Measurements from ENCODE around the gene THAP10.
A peak's percentile ranks its signal among the peaks of the same experiment; 100 is the strongest.
"Not testable (repeated sequence)": the region's sequence is repeated elsewhere in the genome, so short reads cannot be mapped to it uniquely, and the experiment has no call there.

The THAP10 gene

DNA sequence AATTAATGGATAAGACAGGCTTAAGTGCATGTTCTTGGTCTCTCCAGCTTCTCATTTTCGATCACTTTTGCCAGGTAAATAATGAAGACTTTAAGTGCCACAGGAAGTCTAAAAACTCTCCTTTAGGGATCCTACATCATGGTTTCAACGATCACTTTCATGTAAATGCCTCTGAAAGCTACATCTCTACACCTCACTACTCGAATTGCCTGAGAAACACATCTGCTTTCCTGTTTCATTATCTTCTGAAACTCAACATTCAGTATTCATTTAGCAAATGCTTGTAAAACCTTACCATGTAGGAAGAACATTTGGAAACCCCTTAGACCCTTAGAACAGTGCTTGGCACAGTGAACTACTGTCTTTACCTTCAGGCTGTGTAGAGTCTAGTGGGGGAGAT, 16.2 kb downstream of the THAP10 start:
- DNase-seq = no peak

DNA sequence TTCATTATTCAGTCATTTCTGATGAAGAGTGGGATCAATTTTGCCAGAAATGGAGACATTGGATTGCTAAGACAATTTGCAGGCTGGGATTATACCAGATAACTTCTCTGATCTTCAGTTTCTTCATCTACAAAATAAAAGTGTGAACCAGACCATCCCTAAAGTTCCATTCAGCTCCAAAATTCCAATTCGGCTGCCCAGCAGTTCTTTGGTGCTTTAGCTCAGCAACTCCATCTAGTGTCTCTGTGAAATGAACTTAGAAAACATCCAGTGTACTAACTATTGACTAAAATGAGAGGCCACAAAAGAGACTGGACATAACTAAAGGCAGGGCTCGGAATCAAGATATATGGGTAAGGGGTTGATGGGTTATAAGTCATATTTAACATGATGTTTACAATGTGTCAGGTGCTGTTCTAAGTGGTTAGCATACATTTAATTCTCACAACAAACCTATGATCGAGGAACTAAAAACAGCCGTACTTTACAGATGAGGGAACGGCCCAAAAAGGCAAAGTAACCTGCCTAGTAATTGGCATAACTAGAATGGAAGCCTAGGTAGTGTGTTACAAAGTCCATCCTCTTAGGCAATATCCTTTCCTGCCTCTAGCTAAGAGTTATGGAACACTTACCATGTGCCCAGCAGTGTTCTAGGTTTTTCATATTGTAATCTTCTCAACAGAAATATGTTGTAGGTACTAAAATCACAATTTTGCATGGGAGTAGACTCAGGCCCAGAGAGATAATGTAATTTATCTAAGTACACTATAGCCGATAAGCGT, 17.0 kb downstream of the THAP10 start:
- no peak for DNase-seq

DNA sequence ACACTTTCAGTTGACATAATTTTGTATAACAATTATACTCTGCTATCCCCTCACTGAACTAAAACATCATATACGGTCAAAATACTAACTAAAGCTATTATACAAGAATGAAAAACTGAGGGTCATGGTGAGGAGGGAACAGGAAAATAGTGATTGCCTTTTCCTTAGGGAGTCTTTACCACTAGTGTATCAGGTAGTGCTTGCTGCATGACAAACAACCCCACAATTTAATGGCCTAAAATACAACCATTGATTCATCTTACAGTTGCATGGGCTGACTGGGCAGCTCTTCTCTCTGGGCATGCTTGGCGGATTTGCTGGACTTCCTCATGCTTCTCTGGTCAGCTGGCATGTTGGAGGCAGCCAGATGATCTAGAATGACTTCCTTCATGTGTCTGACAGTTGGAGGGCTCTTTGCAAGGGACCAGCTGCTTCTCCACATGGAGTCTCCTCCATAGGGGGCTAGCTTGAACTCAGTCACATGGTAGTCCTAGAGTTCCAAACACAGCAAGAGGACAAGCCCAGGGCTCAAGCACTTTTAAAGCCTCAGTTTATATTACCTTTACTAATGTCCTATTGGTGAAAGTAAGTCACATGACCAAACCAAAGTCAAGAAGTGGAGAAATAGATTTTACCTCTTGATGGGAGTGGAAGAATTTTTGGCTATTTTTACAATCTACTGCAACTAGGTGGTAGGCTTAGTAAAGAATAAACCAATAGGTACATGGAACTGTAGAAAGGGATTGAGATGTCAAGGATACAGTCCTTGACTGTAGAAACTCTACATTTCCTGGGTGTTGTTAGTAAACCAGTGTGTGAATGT, 18.8 kb downstream of the THAP10 start:
- DNase-seq = no peak

DNA sequence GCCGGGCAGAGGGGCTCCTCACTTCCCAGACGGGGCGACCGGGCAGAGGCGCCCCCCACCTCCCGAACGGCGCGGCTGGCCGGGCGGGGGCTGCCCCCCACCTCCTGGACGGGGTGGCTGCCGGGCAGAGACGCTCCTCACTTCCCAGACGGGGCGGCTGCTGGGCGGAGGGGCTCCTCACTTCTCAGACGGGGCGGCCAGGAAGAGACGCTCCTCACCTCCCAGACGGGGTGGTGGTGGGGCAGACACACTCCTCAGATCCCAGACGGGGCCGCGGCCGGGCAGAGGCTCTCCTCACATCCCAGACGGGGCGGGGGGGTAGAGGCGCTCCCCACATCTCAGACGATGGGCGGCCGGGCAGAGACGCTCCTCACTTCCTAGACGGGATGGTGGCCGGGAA, 20.7 kb downstream of the THAP10 start:
- DNase-seq = not testable (repeated sequence)

DNA sequence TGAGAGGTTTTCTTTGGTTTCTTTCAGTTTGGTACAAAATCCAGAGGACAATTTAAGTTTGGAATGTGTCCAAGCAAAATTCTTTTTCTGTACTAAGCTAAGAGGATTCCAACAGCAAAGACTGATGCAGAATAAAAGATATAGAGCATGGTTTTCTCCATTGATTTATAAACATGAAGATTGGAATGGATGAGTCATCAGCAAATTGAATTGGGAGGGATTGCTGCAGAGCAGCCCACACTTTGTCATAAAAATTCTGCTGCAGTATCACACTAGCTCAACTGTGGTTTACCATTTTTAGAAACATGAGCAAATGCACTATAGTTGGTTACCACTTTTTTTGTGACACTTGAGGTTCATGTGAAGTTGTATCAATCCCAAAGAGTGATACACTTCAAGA, 22.2 kb downstream of the THAP10 start:
- no peak for DNase-seq

DNA sequence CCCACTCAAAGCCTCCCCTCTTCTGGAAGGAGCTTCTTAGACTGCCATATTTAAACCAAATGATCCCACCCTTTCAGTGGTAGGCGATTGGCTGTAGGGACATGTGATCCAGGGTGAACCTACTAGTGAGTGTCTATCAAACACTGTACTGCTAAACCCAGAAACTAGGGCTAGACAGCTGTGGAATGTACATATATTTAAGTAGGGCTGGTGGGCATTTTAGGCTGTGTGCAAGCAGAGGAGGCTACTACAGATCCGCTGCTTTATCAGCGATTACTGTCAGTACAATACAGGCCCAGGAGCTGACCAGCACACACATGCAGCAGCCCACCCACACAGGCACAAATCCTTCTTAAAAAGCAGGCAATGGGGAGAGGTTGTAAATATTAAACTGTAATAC, 22.9 kb downstream of the THAP10 start:
- DNase-seq = no peak

DNA sequence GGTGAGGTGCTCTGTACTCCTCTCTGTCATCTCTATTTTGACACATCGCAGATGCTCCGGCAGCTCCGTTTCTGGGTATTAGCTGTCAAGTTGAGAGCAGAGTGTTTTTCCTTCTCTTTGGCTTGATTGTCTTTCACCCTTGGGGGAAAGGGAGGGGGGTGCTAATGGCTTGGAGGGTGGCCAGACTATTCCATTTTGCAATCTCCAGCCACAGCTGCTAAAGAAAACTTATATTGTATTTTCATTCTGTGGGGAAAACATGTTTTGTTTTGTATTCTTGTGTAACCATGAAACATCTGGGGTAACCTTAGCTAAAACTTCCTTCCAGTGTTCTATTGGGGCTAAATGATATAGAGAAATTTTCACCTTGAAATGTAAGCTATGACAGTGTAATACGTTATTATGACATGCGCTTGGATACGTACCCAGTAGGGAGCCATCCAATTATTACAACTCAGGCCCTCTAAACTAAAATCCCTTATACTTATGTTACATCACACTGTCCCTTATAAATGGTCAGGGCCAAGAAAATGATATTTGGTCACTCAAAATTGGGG, 24.2 kb downstream of the THAP10 start:
- DNase-seq = no peak

DNA sequence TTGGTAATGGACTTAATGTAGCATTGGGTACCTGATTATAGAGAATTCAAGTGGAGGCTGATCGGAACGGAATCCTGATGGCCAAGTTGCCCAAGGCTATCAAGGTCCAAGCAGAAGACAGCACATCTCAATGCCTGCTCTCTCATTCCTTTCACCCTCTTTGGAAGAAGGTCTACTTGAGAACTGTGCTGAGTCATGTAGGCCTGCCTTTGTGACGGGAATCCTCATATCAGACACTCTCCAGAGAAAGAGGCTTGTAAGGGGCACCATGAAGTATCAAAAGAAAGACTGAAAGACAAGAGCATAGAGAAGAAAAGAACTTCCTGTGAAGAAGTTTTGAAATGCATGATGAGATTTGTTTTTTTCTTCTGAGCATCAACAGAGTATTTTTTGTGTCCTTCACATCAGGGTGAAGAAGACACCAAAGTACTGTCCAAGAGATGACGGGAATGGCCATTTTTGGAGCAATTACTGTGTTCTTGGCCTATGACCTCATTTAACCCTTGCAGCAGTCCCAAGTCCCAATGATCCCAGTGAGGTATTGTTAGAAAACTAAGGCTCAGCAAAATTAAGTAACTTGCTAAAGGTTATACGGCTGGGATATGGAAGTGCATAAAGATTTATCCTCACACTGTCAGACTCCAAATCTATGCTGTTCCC, 25.1 kb downstream of the THAP10 start:
- no peak for DNase-seq

DNA sequence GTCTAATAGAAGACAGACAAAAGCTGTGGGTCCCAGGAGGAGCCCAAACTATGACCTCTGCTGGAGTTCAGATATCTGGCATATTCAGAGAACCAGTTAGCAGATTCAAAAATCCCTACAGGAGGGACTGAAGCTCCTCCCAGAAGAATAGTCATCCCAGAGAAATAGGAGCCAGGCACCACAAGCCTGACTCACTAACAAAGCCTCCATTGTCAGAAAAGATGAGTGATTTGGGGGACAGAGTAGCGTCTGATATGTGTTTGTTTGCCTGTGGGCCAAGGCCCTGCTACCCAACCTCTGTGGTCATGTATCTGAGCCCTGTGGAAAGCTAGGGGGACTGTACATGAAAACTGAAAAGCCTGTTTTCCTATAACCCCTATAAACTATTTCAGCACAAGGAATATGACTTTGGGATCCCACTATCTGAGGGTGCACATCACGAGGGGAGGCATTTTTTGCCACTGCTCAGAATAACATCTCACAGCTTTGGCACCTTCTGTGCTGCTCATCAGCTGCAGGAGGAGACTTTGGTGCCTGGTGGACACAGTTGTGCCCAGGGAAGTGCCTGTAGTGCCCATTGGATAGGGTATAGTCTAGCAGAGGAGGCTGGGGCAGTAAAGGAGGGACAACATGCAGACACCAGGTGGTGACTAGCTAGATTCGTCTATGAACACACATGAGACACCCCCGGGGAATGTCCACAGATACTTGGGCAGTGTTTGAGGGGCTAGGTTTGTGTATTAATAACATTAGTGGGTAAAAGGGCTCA, 28.6 kb downstream of the THAP10 start:
- DNase-seq = no peak

DNA sequence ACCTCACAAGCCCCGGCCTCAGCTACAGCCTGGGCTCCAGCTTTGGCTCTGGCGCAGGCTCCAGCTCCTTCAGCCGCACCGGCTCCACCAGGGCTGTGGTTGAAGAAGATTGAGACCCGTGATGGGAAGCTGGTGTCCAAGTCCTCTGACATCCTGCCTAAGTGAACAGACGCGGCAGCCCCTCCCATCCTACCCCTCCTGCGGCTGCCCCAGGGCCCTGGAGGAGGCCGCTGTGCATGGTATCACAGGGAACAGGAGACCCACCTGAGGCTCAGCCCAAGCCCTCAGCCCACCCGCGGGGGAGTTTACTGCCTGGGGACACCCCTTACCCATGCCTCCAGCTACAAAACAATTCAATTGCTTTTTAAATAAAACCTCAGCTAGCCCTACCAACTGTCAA, 32.2 kb downstream of the THAP10 start:
- DNase-seq = no peak

DNA sequence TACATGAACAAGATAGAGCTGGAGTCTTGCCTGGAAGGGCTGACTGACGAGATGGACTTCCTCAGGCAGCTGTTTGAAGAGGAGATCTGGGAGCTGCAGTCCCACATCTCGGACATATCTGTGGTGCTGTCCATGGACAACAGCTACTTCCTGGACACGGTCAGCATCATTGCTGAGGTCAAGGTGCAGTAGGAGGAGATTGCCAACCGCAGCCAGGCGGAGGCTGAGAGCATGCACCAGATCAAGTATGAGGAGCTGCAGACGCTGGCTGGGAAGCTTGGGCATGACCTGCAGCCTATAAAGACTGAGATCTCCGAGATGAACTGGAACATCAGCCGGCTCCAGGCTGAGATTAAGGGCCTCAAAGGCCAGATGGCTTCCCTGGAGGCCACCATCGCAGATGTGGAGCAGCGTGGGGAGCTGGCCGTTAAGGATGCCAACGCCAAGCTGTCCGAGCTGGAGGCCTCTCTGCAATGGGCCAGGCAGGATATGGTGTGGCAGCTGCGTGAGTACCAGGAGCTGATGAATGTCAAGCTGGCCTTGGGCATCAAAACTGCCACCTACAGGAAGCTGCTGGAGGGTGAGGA, 32.8 kb downstream of the THAP10 start:
- DNase-seq = no peak

DNA sequence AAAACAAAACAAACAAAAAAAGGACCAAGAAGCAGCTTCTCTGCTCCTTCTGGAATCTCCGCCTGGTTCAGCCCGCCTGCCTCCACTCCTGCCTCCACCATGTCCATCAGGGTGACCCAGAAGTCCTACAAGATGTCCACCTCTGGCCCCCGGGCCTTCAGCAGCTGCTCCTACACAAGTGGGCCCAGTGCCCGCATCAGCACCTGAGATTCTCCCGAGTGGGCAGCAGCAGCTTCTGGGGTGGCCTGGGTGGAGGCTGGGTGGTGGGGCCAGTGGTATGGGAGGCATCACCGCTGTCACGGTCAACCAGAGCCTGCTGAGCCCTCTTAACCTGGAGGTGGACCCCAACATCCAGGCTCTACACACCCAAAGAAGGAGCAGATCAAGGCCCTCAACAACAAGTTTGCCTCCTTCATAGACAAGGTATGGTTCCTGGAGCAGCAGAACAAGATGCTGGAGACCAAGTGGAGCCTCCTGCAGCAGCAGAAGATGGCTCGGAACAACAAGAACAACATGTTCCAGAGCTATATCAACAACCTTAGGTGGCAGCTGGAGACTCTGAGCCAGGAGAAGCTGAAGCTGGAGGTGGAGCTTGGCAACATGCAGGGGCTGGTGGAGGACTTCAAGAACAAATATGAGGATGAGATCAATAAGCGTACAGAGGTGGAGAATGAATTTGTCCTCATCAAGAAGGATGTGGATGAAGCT, 33.5 kb downstream of the THAP10 start:
- DNase-seq = not testable (repeated sequence)

DNA sequence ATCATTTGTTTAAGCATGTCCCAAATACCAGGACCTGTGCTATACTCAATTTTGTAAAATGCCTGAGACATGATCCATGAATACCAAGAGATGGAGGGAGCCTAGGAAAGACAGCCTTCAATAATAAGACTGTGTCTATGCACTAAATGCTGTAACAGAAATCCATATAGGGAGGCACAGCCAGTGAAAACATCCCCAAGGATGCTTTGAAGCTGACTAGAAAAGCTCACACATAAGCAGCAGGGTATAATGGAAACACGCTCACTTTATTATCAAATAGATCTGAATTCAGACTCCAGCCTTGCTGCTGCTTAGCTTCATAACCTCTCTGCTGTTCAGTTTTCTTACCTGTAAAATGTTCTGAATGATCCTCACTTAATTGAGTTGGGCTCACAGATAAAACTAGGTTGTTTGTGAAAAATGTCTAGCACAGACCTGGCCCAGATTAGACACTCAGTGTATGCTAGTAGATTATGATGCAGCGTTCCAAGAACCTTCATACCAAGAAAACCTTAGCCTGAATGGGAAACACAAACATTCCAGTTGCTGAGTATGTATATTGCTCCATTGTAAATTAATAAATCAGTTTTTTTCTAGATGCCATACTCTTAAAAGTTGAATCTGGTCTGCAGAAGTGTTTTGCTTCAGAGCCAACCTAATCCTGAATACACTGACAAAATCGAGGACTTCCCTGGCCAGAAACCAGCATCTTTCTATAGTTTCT, 34.5 kb downstream of the THAP10 start:
- DNase-seq = no peak

DNA sequence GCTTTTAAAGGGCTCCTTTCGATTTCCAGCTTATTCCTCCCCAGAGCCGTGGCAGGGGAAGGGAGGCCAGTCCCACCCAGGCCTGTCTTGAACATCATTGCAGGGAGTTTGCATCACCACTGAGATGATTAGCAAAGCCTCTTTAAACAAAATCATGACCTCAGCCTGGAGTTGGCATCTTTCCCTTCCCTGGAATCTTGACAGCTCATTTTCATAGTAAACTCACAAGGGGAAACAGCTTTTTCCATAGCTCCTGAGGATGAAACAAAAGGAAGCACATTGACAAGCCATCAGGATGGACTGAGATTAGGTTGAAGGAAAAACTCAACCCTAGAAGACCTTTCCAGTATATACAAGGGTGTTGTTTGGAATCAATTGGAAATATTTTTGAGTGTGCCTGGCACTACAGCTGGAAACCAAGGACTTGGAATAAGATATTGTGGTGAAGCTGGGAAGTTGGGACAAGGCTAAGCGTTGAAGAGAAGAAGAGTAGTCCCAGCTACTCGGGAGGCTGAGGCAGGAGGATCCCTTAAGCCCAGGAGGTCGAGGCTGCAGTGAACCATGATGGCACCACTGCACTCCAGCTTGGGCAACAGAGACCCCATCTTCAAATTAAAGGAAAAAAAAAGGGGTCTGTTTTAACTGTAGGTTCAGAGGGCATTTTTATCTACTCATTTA, 35.2 kb downstream of the THAP10 start:
- DNase-seq = no peak

DNA sequence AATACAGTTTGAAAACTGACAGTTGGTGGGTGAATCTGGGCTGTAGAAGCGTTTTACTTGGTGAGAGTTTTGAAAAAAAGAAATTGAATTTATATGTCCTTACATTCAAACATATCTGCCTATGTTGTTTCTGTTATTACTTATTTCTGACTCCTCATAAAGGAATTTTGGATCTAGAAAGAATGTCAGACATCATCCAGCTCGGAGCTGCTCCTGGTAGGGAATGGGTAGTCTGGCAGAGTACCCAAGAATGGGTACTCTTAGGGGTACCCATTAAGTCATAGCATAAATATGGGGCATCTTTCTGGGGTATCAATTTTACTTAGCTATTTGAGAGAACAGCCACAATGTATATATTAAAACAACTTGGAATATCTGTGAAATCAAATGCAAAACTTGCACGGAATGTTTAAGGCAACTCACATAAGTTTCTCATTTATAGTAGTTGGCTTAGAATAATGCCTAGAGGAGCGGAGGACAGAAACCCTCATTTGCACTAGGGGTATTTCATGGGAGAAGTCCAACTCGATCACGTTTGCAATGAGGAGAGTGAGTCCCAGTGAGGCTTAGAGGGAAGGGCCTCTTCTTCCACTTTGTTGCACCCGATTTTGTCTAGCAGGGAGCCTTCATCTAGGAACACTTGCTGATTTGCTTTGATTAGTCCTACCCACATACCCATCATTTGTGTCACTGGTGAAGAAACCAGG, 35.9 kb downstream of the THAP10 start:
- no peak for DNase-seq

DNA sequence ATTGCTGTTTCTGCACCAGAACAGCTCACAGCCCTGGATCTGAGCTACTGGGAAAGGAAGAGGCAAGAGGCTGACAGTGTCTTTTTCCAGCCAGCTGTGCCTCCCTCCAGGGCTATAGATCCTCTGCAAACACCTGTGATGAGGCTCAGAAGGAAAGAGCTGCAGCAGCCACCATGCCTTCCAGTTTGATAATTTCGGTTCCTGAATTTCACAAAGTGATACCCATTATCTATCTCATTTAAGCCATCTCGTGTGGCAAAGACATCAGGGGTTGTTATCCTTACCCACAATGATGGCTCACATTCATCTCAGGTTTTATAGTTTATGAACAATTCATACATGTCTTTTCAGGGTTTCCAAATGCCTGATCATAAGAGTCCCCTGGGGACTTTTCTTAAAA, 36.5 kb downstream of the THAP10 start:
- peak; percentile 72 for DNase-seq

DNA sequence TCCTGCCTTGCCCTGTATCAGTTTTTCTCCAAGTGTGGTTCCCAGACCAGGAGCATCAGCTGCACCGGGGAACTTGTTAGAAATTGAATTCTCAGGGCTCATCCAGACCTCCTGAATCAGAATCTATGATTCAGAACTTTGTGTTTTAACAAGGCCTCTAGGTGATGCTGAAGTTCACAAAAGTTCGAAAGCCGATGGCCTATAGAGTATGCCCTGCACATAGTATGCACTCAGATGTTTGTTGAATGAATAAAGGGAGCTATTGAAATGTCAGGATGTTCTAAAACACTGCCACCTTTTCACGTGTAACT, 37.6 kb downstream of the THAP10 start:
- DNase-seq = no peak

DNA sequence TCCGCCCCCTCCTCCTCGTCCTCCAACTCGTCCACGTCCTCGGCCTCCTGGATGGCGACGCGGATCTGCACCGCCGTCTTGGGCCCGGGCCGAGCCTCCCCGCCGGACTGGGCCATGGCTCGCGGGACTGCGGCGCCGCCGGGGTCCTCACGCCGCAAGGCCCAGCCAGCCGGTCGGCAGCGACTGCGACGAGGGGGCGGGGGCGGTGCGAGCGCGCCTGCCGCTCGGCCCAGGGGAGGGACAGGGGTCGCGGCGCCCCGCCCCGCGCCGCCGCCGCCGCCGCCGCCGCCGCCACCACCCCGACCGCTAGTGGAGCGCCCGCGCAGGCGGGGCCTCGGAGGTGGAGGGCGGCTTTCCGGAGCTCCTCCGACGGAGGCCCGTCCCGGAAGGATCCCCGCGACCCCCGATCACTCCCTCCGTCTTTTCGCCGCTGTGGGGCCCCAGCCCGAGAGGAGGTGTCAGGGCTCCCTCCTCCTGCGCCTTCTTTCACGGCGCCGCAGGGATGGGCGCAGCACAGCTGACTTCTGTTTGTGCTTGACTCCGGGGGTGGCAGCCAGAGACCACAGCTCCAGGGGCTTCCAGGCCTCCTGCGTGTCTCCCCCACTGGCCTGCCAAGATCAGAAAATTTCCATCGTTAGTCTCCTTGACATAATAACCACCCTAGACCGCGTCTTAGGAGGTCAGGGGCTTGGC, 38.1 kb downstream of the THAP10 start, which contains the start of gene LARP6:
Gene LARP6, minus strand, starts transcription at position 185 of the 693 bp plus-strand sequence. Its CDS starts 69 bp downstream, at position 116.
- DNase-seq = no peak
